Peyer's patch (tissue), 4 donors: ENCODE measurements around the gene LMBR1.

Experiments used
- POLR2A ChIP-seq, 2 donors: fragments of 450-650 bp; IDR thresholded peaks; one replicate each; pipeline ENCODE4 v1.5.1; 2017; ENCODE audit warnings: antibody characterized with exemption in 2 of 2, mild to moderate bottlenecking in 2 of 2, moderate library complexity in 2 of 2
- TF ChIP-seq, protein P1 (sequence below), 6 experiments: fragments of 450-650 bp in 4 of 6; fragments of 200-600 bp in 2 of 6; sonication (generic) in 1 of 6; IDR thresholded peaks; one replicate each; pipeline ENCODE4 v1.5.1; 2017 to 2019; ENCODE audit warnings: antibody characterized with exemption in 6 of 6, mild to moderate bottlenecking in 3 of 6, moderate library complexity in 1 of 6

GRCh38 chr7:156889089-156889488 lies 3.9 kb downstream of the LMBR1 start:
- no peak for TF ChIP-seq POLR2A (IDR thresholded peaks at IDR 0.05)
- TF ChIP-seq, protein P1, sequence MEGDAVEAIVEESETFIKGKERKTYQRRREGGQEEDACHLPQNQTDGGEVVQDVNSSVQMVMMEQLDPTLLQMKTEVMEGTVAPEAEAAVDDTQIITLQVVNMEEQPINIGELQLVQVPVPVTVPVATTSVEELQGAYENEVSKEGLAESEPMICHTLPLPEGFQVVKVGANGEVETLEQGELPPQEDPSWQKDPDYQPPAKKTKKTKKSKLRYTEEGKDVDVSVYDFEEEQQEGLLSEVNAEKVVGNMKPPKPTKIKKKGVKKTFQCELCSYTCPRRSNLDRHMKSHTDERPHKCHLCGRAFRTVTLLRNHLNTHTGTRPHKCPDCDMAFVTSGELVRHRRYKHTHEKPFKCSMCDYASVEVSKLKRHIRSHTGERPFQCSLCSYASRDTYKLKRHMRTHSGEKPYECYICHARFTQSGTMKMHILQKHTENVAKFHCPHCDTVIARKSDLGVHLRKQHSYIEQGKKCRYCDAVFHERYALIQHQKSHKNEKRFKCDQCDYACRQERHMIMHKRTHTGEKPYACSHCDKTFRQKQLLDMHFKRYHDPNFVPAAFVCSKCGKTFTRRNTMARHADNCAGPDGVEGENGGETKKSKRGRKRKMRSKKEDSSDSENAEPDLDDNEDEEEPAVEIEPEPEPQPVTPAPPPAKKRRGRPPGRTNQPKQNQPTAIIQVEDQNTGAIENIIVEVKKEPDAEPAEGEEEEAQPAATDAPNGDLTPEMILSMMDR (IDR thresholded peaks at IDR 0.05): no peak
